Spleen (tissue), 11 donors: ENCODE data around the gene SGCA. TPM values are rescaled to one million over a fixed set of nuclear protein-coding genes. Genes with fewer than 3 reads are reported as not detected.
A peak's percentile ranks its signal among the peaks of the same experiment; 100 is the strongest.

Experiments used
- DNase-seq: peaks from one replicate; pipeline ENCODE4 v3.0.0-alpha.2; 2020
- H3K27ac ChIP-seq, 8 donors: fragments of 200-600 bp; sonication (generic) in 7 of 8; 1 replicate in 4 of 8; 2 replicates in 4 of 8; pipeline versions ENCODE4 v1.5.0 to v1.8.0; 2016 to 2021; ENCODE audit warnings: inconsistent platforms in 4 of 8, mild to moderate bottlenecking in 4 of 8, moderate library complexity in 1 of 8
- H3K27me3 ChIP-seq, 7 donors: fragments of 200-600 bp; sonication (generic) in 6 of 7; replicated peaks in 1 of 7; 1 replicate in 4 of 7; 2 replicates in 3 of 7; pipeline versions ENCODE4 v1.5.0 to v1.8.0; 2016 to 2021; ENCODE audit warnings: inconsistent platforms in 3 of 7, mild to moderate bottlenecking in 1 of 7
- H3K36me3 ChIP-seq, 6 donors: fragments of 200-600 bp; sonication (generic) in 5 of 6; 1 replicate in 4 of 6; 2 replicates in 2 of 6; pipeline versions ENCODE4 v1.5.0 to v1.8.0; 2016 to 2021; ENCODE audit warnings: inconsistent platforms in 2 of 6
- H3K4me1 ChIP-seq, 6 donors: fragments of 200-600 bp; sonication (generic) in 5 of 6; 1 replicate in 3 of 6; 2 replicates in 3 of 6; pipeline versions ENCODE4 v1.5.0 to v1.8.0; 2016 to 2021; ENCODE audit warnings: inconsistent platforms in 3 of 6
- H3K4me3 ChIP-seq, 8 donors: fragments of 200-600 bp; sonication (generic) in 7 of 8; 1 replicate in 4 of 8; 2 replicates in 4 of 8; pipeline versions ENCODE4 v1.5.0 to v1.8.0; 2016 to 2021; ENCODE audit warnings: inconsistent platforms in 4 of 8, mild to moderate bottlenecking in 4 of 8, moderate library complexity in 2 of 8
- H3K9me3 ChIP-seq, 8 donors: fragments of 200-600 bp; sonication (generic) in 7 of 8; 1 replicate in 4 of 8; 2 replicates in 4 of 8; pipeline versions ENCODE4 v1.5.0 to v1.8.0; 2016 to 2021; ENCODE audit warnings: inconsistent platforms in 4 of 8
- CTCF ChIP-seq, 11 experiments: fragments of 200-600 bp in 7 of 11; fragments of 450-650 bp in 4 of 11; sonication (generic) in 4 of 11; IDR thresholded peaks in 8 of 11; conservative IDR thresholded peaks in 3 of 11; 1 replicate in 7 of 11; 2 replicates in 4 of 11; pipeline versions ENCODE4 v1.4.0 to v1.8.0; 2016 to 2021; ENCODE audit warnings: antibody characterized with exemption in 11 of 11, inconsistent platforms in 4 of 11, mild to moderate bottlenecking in 1 of 11
- POLR2A ChIP-seq, 3 donors: fragments of 450-650 bp; IDR thresholded peaks; one replicate each; pipeline ENCODE4 v1.5.1; 2017; ENCODE audit warnings: antibody characterized with exemption in 3 of 3, mild to moderate bottlenecking in 1 of 3
- POLR2AphosphoS5 ChIP-seq, 3 donors: sonication (generic); formaldehyde crosslinking; IDR thresholded peaks; one replicate each; pipeline ENCODE4 v1.5.1; 2017; ENCODE audit warnings: antibody characterized with exemption in 3 of 3
- WGBS, 5 donors: extraction: QIAGEN DNeasy Blood & Tissue Kit in 3 of 5; methylation state at CpG; one replicate each; pipeline versions ENCODE4 v1.1.5 to v1.1.7; 2013 to 2018; 5-methylcytosine and 5-hydroxymethylcytosine counted together
- intact Hi-C: fragments of 100-400 bp; cut with DNase I; formaldehyde crosslinking; loops from one replicate; pipeline ENCODE4 v1.15.0; 2023; ENCODE audit warnings: low total_unique reads
- polyA plus RNA-seq, 3 donors: library from polyadenylated mRNA; stranded (reverse); fragments of 200-250 nt; gene quantifications; one replicate each; pipeline ENCODE4 v1.2.1, GENCODE V29; 2013
- total RNA-seq, 7 donors: library from RNA; depleted of rRNA in 3 of 7; stranded (reverse); fragments of >200 nt in 3 of 7; fragmentation: NEBNext Ultra II Directional in 4 of 7; extraction: Animal tissue kit (Norgen Biotek cat#: 25700) in 4 of 7; gene quantifications; one replicate each; pipeline versions ENCODE4 v1.1.0 to v1.2.1, GENCODE V29; 2016 to 2021
- donor health status: healthy with polysubstance abuse.
- donor health status: DM: no; HTN: no; CAD: no; lungs with moderate emphysema.
- donor health status: DM: no; HTN: no; CAD: no.
- donor health status: Bipolar disorder and iron deficiency.
- donor health status: healthy.
- donor health status: DM: no; HTN: no; CAD: no.
- donor health status: DM: yes; HTN: yes; CAD: no.

Gene SGCA
- total and polyA plus RNA-seq, 10 donors: 1.2 to 5.9 (median 3.7) TPM; not detected in 1

GRCh38 chr17:50143461-50144176 is 22.2 kb upstream of the SGCA start:
- H3K4me1 ChIP-seq: peaks cover 64 to 100% (median 95%) of the 10 kb centered on the region in 6 donors
- DNase-seq: no peak
- peak in 1 of 3 donors; percentile 49 for TF ChIP-seq POLR2AphosphoS5 (IDR thresholded peaks at IDR 0.05)
- TF ChIP-seq CTCF (IDR thresholded peaks at IDR 0.05 in 8 of 11, conservative IDR thresholded peaks at IDR 0.05 in 3 of 11): no peak
- H3K27ac ChIP-seq: peak overlapping the region in 2 of 8 donors; percentile 98 to 99
- no peaks in the 10 kb centered on the region for H3K9me3 ChIP-seq
- no peak overlapping the region for H3K4me3 ChIP-seq
- H3K36me3 ChIP-seq: peaks cover 0 to 82% (median 63%) of the 10 kb centered on the region in 6 donors
- WGBS, 5 donors: 87 to 95% (median 93%) methylated on average over 12 to 20 of the region's 20 CpGs
- no peaks in the 10 kb centered on the region for H3K27me3 ChIP-seq
- intact Hi-C loops: no loop called here

GRCh38 chr17:50144355-50144754 is 21.4 kb upstream of the SGCA start:
- TF ChIP-seq POLR2A (IDR thresholded peaks at IDR 0.05) (no peak), POLR2AphosphoS5 (IDR thresholded peaks at IDR 0.05) (peak in 1 of 3 donors; percentile 3), CTCF (IDR thresholded peaks at IDR 0.05 in 8 of 11, conservative IDR thresholded peaks at IDR 0.05 in 3 of 11) (no peak)
- no peaks in the 10 kb centered on the region for H3K27me3 ChIP-seq
- intact Hi-C loops: no loop called here
- no peak for DNase-seq
- H3K9me3 ChIP-seq: no peaks in the 10 kb centered on the region
- WGBS, 5 donors: 67 to 83% (median 73%) methylated on average over 6 of the region's 6 CpGs
- H3K27ac ChIP-seq: peak overlapping the region in 4 of 8 donors; percentile 97 to 99 (median 98)
- H3K36me3 ChIP-seq: peaks cover 0 to 74% (median 55%) of the 10 kb centered on the region in 6 donors
- peaks cover 64 to 100% (median 93%) of the 10 kb centered on the region in 6 donors for H3K4me1 ChIP-seq
- H3K4me3 ChIP-seq: peak overlapping the region in 1 of 8 donors; percentile 94

GRCh38 chr17:50144845-50145531 is 20.8 kb upstream of the SGCA start:
- Histone ChIP-seq H3K4me3 (peak overlapping the region in 1 of 8 donors; percentile 94), H3K36me3 (peaks cover 0 to 68% (median 51%) of the 10 kb centered on the region in 6 donors), H3K9me3 (no peaks in the 10 kb centered on the region), H3K4me1 (peaks cover 63 to 100% (median 87%) of the 10 kb centered on the region in 6 donors), H3K27me3 (no peaks in the 10 kb centered on the region), H3K27ac (peak overlapping the region in 6 of 8 donors; percentile 32 to 99 (median 97))
- TF ChIP-seq POLR2AphosphoS5 (IDR thresholded peaks at IDR 0.05): peak in 2 of 3 donors; percentile 13 to 55
- TF ChIP-seq CTCF (IDR thresholded peaks at IDR 0.05 in 8 of 11, conservative IDR thresholded peaks at IDR 0.05 in 3 of 11): no peak
- intact Hi-C loops: no loop called here
- DNase-seq: no peak
- WGBS, 5 donors: 80 to 84% (median 82%) methylated on average over 13 to 16 of the region's 16 CpGs
